ENCODE results near the gene MYL6.
A peak's percentile ranks its signal among the peaks of the same experiment; 100 is the strongest.

MYL6 gene

GRCh38 chr12:56120158-56120846 is 37.9 kb upstream of the MYL6 start:
- Histone ChIP-seq H3K9ac (ENCODE audit: low read length) (peak overlapping the region; percentile 3), H3K4me3 (ENCODE audit: low read depth, low read length) (no peak overlapping the region), H3K36me3 (ENCODE audit: control insufficient read depth, insufficient read depth, low read length) (peaks cover 26% of the 10 kb centered on the region), H3K4me1 (ENCODE audit: control insufficient read depth, insufficient read depth, low read length) (peaks cover 12% of the 10 kb centered on the region), H3K27me3 (ENCODE audit: control insufficient read depth, insufficient read depth, low read length) (no peaks in the 10 kb centered on the region), H3K9me3 (ENCODE audit: control insufficient read depth, insufficient read depth, low read depth, low read length) (no peaks in the 10 kb centered on the region), H3K27ac (ENCODE audit: low read depth, low read length) (no peak overlapping the region)

- Histone ChIP-seq H3K9me3 (ENCODE audit: control insufficient read depth, insufficient read depth, low read depth, low read length) (no peaks in the 10 kb centered on the region), H3K9ac (ENCODE audit: low read length) (no peak overlapping the region)
Measured at GRCh38 chr12:56121204-56121870, 36.8 kb upstream of the MYL6 start.

GRCh38 chr12:56122637-56123036 is 35.5 kb upstream of the MYL6 start:
- H3K27me3 ChIP-seq (ENCODE audit: control insufficient read depth, insufficient read depth, low read length): no peaks in the 10 kb centered on the region
- H3K27ac ChIP-seq (ENCODE audit: low read depth, low read length): no peak overlapping the region
- no peaks in the 10 kb centered on the region for H3K9me3 ChIP-seq (ENCODE audit: control insufficient read depth, insufficient read depth, low read depth, low read length)
- peaks cover 25% of the 10 kb centered on the region for H3K4me1 ChIP-seq (ENCODE audit: control insufficient read depth, insufficient read depth, low read length)
- no peak overlapping the region for H3K4me3 ChIP-seq (ENCODE audit: low read depth, low read length)
- peaks cover 18% of the 10 kb centered on the region for H3K36me3 ChIP-seq (ENCODE audit: control insufficient read depth, insufficient read depth, low read length)
- H3K9ac ChIP-seq (ENCODE audit: low read length): no peak overlapping the region

More at GRCh38 chr12:56121204-56121870, 36.8 kb upstream of the MYL6 start:
- no peak overlapping the region for H3K4me3 ChIP-seq (ENCODE audit: low read depth, low read length)
- no peak overlapping the region for H3K27ac ChIP-seq (ENCODE audit: low read depth, low read length)
- peaks cover 13% of the 10 kb centered on the region for H3K4me1 ChIP-seq (ENCODE audit: control insufficient read depth, insufficient read depth, low read length)
- peaks cover 26% of the 10 kb centered on the region for H3K36me3 ChIP-seq (ENCODE audit: control insufficient read depth, insufficient read depth, low read length)
- H3K27me3 ChIP-seq (ENCODE audit: control insufficient read depth, insufficient read depth, low read length): no peaks in the 10 kb centered on the region

- Histone ChIP-seq H3K36me3 (ENCODE audit: control insufficient read depth, insufficient read depth, low read length) (peaks cover 16% of the 10 kb centered on the region), H3K27ac (ENCODE audit: low read depth, low read length) (no peak overlapping the region), H3K9ac (ENCODE audit: low read length) (no peak overlapping the region), H3K4me3 (ENCODE audit: low read depth, low read length) (no peak overlapping the region), H3K27me3 (ENCODE audit: control insufficient read depth, insufficient read depth, low read length) (no peaks in the 10 kb centered on the region), H3K4me1 (ENCODE audit: control insufficient read depth, insufficient read depth, low read length) (peaks cover 21% of the 10 kb centered on the region), H3K9me3 (ENCODE audit: control insufficient read depth, insufficient read depth, low read depth, low read length) (no peaks in the 10 kb centered on the region)
Measured at GRCh38 chr12:56124133-56124532, 34.0 kb upstream of the MYL6 start.

GRCh38 chr12:56126732-56127239 is 31.4 kb upstream of the MYL6 start:
- H3K4me3 ChIP-seq (ENCODE audit: low read depth, low read length): peak overlapping the region; percentile 62
- peaks cover 19% of the 10 kb centered on the region for H3K36me3 ChIP-seq (ENCODE audit: control insufficient read depth, insufficient read depth, low read length)
- no peaks in the 10 kb centered on the region for H3K27me3 ChIP-seq (ENCODE audit: control insufficient read depth, insufficient read depth, low read length)
- H3K4me1 ChIP-seq (ENCODE audit: control insufficient read depth, insufficient read depth, low read length): peaks cover 18% of the 10 kb centered on the region
- H3K9me3 ChIP-seq (ENCODE audit: control insufficient read depth, insufficient read depth, low read depth, low read length): no peaks in the 10 kb centered on the region
- H3K9ac ChIP-seq (ENCODE audit: low read length): no peak overlapping the region
- H3K27ac ChIP-seq (ENCODE audit: low read depth, low read length): no peak overlapping the region

GRCh38 chr12:56127485-56127887 is 30.7 kb upstream of the MYL6 start:
- H3K9ac ChIP-seq (ENCODE audit: low read length): peak overlapping the region; percentile 57
- peaks cover 25% of the 10 kb centered on the region for H3K36me3 ChIP-seq (ENCODE audit: control insufficient read depth, insufficient read depth, low read length)
- H3K9me3 ChIP-seq (ENCODE audit: control insufficient read depth, insufficient read depth, low read depth, low read length): no peaks in the 10 kb centered on the region
- H3K4me1 ChIP-seq (ENCODE audit: control insufficient read depth, insufficient read depth, low read length): peaks cover 18% of the 10 kb centered on the region
- peak overlapping the region; percentile 62 for H3K4me3 ChIP-seq (ENCODE audit: low read depth, low read length)
- 0 out of 2 replicates have a peak overlapping the region, but pooled peaks have one; percentile 22 for H3K27ac ChIP-seq (ENCODE audit: low read depth, low read length)
- H3K27me3 ChIP-seq (ENCODE audit: control insufficient read depth, insufficient read depth, low read length): no peaks in the 10 kb centered on the region

- Histone ChIP-seq H3K9ac (ENCODE audit: low read length) (peak within 1 kb of the TSS; percentile 92), H3K9me3 (ENCODE audit: control insufficient read depth, insufficient read depth, low read depth, low read length) (no peaks in the 10 kb centered on the region), H3K4me3 (ENCODE audit: low read depth, low read length) (peak within 1 kb of the TSS; percentile 98), H3K4me1 (ENCODE audit: control insufficient read depth, insufficient read depth, low read length) (peaks cover 18% of the 10 kb centered on the region), H3K27ac (ENCODE audit: low read depth, low read length) (peak within 1 kb of the TSS; percentile 91), H3K36me3 (ENCODE audit: control insufficient read depth, insufficient read depth, low read length) (peaks cover 28% of the 10 kb centered on the region), H3K27me3 (ENCODE audit: control insufficient read depth, insufficient read depth, low read length) (no peaks in the 10 kb centered on the region)
Measured at GRCh38 chr12:56127888-56128669, 30.1 kb upstream of the MYL6 start, which contains the start of gene ESYT1. TSS of gene ESYT1 (plus strand) at chr12:56128267. CDS start at chr12:56128320, 53 bp downstream.

- Histone ChIP-seq H3K4me3 (ENCODE audit: low read depth, low read length) (peak overlapping the region; percentile 98), H3K9me3 (ENCODE audit: control insufficient read depth, insufficient read depth, low read depth, low read length) (no peaks in the 10 kb centered on the region), H3K36me3 (ENCODE audit: control insufficient read depth, insufficient read depth, low read length) (peaks cover 34% of the 10 kb centered on the region), H3K4me1 (ENCODE audit: control insufficient read depth, insufficient read depth, low read length) (peaks cover 18% of the 10 kb centered on the region), H3K27ac (ENCODE audit: low read depth, low read length) (peak overlapping the region; percentile 91), H3K9ac (ENCODE audit: low read length) (peak overlapping the region; percentile 92), H3K27me3 (ENCODE audit: control insufficient read depth, insufficient read depth, low read length) (no peaks in the 10 kb centered on the region)
Measured at GRCh38 chr12:56128670-56129205, 29.4 kb upstream of the MYL6 start.

GRCh38 chr12:56129206-56129941 is 28.8 kb upstream of the MYL6 start:
- H3K27me3 ChIP-seq (ENCODE audit: control insufficient read depth, insufficient read depth, low read length): no peaks in the 10 kb centered on the region
- H3K9me3 ChIP-seq (ENCODE audit: control insufficient read depth, insufficient read depth, low read depth, low read length): no peaks in the 10 kb centered on the region
- peaks cover 18% of the 10 kb centered on the region for H3K4me1 ChIP-seq (ENCODE audit: control insufficient read depth, insufficient read depth, low read length)
- H3K4me3 ChIP-seq (ENCODE audit: low read depth, low read length): peak overlapping the region; percentile 98
- H3K36me3 ChIP-seq (ENCODE audit: control insufficient read depth, insufficient read depth, low read length): peaks cover 41% of the 10 kb centered on the region
- H3K27ac ChIP-seq (ENCODE audit: low read depth, low read length): no peak overlapping the region
- H3K9ac ChIP-seq (ENCODE audit: low read length): peak overlapping the region; percentile 92

GRCh38 chr12:56129942-56130495 is 28.1 kb upstream of the MYL6 start:
- H3K27ac ChIP-seq (ENCODE audit: low read depth, low read length): no peak overlapping the region
- no peaks in the 10 kb centered on the region for H3K9me3 ChIP-seq (ENCODE audit: control insufficient read depth, insufficient read depth, low read depth, low read length)
- H3K36me3 ChIP-seq (ENCODE audit: control insufficient read depth, insufficient read depth, low read length): peaks cover 47% of the 10 kb centered on the region
- peaks cover 18% of the 10 kb centered on the region for H3K4me1 ChIP-seq (ENCODE audit: control insufficient read depth, insufficient read depth, low read length)
- H3K27me3 ChIP-seq (ENCODE audit: control insufficient read depth, insufficient read depth, low read length): no peaks in the 10 kb centered on the region
- H3K9ac ChIP-seq (ENCODE audit: low read length): no peak overlapping the region
- H3K4me3 ChIP-seq (ENCODE audit: low read depth, low read length): peak overlapping the region; percentile 98

Measured in HUES6 (cell line).